Stimulated activated CD8-positive, alpha-beta memory T cell treated with anti-CD3 and anti-CD28 coated beads, Interleukin-7, amount 100 ng/mL, for 1 hour (primary cell): ENCODE measurements around the gene ORM1.
"Not testable (repeated sequence)": the region's sequence is repeated elsewhere in the genome, so short reads cannot be mapped to it uniquely, and the experiment has no call there.

Experiments used
- DNase-seq, 2 donors: peaks; one replicate each; pipeline ENCODE4 v3.0.0-alpha.2; 2020; ENCODE audit warnings: low read depth in 2 of 2

The ORM1 gene

DNA sequence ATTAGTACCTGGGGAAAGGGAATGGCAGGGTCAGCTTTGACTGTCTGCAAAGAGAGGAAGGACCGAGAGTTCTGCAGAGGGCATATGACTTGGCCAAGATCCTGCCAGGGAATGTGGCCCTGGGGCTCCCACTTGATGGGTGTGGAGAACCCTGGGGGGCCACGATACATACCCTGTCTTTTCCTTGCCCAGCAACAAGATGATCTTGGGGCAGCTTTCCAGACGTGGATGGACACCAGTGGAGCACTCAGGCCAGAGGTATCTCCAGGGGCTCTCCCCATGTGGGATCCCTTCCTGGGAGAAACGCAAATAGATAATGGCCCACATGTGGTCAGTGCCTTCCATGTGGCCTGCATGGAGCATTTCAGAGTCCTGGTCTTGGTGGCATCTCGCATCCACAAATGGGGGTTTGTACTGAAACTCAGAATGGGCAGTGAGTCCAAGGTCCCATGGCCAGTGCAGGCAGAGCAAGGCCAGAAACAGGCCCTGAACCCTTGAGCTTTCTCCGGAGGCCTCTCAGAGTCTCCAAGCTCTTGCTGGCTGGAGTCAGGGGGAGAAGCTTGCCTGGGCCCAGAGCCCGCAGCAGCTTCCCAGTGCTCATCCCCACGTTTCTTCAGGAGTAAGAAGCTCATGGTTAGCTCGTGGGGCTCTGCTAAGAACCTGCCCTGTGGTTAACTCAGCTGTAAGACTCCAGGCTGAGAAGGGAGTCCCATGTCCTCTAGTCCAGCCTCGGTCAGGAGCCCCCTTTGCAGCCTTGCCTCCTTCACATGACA lies 18.3 kb upstream of the ORM1 start:
- no peak for DNase-seq

DNA sequence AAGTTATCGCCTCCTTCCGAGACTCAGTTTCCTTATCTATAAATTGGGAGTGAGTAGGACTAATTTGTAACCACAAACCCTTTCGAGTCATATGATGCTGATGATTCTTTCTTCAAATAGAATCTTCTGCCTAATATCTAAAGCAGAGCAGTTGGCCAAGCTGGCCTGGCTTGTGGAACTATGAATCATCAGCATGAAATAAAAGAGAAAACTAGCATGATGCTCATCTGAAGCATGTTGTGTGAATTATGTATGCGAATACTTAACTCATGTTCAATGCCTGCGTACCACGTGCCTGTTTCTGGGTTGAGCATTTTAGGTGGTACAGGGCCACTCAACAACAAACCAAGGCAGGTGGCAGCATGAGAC lies 15.0 kb upstream of the ORM1 start:
- no peak for DNase-seq

DNA sequence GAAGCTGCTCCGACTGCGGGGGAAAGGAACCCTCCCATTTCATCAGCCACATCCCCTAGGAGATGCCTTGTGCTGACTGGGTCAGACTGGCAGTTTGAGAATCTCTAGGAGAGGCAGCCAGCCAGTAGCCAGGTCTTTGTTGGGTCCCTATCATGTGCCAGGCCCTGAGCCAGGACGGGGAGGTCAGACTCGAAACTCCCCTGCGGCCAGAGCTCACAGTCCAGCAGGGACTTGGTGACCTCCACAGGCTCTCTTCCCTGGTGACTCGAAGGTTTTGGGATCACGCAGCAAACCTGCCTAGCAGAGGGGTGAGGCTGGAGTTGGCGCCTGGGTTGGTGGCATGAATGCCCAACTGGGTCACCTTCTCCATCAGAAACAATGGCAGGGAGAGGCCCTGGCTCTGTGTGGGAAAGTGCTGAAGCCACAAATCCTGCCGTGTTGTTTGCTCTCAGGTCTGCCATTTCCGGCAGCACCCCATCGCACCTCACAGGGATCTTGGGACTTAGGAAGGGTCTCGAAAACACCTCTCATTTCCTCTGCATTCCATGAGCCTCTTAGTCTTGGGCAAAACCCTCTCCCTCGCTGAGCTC lies 14.4 kb upstream of the ORM1 start:
- no peak for DNase-seq

DNA sequence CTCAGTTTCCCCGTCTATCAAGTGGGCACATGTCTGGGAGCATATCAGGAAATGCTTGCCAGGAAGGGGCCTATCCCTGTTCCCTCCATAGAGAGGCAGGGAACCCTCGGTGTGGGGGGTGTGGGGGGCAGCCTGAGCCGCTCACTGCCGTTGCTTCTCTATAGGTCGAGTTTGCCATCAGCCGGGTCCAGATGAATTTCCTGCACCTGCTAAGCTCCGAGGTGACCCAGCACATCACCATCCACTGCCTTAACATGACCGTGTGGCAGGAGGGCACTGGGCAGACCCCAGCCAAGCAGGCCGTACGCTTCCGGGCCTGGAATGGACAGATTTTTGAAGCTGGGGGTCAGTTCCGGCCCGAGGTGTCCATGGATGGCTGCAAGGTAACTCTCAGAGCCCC lies 13.8 kb upstream of the ORM1 start:
- DNase-seq = no peak

DNA sequence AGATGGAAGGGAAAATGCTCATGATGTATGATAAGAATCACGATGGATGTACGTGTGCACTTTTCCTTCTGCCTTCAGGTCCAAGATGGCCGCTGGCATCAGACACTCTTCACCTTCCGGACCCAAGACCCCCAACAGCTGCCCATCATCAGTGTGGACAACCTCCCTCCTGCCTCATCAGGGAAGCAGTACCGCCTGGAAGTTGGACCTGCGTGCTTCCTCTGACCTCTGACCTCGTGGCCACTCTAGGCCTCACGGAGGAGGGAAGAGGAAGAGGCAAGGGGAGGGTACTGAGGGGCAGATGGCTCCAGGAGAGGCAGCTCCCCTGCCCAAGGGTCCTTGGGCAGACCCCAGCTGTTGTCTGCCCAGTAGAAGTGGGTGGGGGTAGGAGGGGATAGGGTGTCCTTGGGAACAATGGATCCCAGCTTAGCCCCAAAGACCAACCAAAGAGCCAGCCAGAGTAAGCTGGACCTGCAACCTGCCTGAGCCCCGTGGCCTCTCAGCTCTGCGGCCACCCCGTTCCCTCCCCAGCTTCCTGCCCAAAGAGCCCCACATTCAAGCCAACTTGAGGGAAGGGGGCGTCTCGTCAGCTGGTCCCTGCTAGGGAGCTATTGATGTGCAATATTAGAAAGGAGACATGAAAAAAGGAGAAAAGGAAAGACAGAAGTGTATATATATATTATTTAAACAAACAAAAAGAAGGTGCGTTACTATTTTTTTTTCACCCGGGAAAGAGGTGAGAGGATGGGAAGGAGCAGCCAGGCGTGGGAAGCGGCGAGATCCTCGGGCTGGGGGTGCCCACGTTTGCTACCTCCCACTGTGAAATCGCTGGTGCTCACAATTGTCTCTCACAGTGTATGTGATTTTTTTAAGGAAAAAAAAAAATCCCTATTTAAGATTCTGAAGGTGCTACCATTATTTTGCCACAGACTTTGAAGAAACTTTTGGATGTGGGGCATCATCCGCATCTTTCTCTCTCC lies 12.1 kb upstream of the ORM1 start:
- no peak for DNase-seq

DNA sequence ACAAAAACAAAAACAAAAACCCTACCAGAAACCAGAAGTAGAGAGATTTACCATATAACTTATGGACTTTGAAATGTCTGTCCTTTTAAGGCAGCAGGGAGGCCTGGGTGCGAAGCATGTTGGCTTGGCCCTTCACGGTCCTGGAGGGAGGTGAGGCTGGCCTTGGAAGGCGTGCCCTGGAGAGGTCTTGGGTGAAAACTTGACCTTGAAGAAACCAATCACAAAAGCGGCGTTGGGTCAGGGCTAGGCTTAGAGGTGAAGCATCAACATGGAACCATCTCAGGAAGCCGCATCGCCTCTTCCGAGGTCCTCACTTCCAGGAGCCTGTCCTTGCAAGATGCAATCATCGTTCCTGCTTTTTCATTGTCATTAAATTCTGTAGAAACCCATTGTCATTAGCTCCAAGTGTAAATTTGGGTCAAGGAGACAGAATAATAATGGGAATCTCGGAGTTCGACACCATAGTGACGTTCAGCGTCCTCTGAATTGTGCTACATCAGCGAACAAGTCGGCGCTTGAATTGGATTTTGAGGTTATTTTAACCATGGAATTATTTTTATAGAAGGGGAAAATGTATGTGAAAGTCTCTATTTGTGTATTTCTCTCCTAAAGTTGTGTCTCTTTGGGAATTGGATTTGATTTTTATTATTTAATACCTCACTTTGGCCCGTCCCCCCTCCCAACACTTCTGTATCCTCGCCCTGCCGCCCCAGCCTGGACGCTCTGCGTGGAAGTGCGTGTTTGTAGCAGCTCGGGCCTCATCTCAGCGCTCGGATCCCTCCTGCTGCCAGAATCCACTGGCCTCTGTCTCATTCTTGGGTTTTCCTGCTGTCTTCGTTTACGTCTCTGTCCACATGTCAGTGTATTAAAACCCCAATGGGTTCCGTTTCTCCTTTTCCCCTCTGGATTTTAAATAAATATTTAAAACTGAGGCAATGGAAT lies 11.1 kb upstream of the ORM1 start:
- no peak for DNase-seq

DNA sequence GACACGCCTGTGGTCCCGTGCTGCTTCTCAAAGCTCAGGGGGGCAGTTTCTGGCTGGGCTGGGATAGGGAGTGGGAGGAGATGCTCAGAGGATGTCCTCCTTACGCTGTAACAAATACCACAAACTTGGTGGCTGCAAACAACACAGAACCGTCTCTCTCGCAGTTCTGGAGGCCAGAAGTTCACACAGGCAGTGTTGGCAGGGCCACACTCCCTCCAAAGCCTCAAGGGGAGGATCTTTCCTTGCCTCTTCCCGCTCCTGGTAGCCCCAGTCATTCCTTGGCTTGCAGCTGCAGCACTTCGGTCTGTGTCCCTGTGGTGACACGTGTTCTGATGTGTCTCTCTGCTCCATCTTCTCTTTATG lies 10.4 kb upstream of the ORM1 start:
- DNase-seq = no peak

DNA sequence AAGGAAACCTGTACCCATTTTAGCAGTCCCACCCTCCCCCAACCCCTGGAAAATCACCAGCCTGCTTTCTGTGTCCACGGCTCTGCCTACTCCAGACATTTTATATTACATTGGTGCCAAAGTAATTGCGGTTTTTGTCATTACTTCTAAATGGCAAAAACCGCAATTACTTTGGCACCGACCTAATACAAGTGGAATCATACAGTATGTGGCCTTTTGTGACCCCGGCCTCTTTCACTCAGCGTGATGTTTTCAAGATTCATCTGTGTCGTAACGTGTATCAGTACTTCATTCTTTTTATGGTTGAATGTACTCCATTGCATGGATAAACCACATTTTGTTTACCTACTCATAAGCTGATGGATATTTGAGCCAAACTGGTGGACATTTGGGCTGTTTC lies 9.7 kb upstream of the ORM1 start:
- no peak for DNase-seq

DNA sequence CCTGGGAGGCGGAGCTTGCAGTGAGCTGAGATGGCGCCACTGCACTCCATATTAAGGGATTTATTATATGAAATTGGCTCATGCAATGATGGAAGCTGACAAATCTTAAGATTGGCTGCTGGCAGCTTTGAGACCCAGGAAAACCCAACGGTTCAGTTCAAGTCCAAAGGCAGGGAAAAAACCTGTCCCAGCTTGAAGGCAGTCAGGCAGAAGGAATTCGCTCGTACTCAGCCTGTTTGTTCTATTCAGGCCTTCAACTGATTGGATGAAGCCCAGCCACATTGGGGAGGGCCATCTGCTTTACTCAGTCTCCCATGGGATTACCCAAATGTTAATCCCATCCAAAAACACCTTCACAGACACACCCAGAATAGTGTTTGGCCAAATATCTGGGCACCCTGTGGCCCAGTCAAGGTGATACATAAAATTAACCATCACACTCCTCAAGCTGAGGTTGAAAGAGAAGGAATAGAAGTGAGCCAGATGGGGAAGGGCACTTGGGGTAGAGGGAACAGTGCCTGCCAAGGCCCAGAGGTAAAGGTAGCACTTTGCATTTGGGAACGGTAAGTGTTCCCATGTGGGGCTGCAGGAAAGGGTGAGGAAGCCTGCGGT lies 8.5 kb upstream of the ORM1 start:
- no peak for DNase-seq

DNA sequence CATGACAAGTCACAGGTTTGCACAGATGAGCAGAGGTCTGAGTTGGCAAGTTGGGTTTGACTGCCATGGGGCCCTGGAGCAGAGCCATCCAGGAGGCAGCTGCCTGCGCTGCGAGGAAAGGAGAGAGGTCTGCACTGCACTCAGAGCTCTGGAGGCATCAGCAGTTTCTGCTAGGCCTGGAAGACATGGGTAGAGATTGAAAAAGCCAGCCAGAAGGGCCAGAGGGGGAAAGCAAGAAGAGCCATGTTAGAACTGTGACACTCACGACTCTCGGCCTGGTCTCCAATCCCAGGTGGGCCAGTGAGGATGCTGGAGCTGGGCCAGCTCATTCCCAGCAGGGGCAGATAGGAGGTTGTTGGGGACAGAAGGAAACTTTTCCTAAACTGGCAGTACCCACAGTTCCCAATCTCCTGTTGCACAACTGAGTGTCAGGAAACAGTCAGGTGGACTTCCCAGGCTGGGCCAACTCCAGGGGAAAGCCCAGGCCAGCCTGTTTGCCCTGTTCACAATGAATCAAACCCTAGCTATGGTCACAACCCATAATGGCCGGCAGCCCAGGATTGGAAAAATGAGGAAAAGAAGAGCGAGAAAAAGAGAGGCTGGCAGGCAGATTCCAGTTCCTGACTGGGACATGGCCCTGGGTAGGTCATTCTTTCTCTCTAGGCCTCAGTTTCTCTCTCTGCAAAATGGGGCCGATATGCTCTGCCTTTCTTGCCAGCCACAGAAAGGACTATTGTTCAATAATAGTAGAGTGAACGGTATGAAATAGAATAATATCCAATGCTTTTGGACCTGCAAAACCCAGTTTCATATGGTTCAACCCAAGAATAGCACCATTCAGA lies 7.8 kb upstream of the ORM1 start:
- no peak for DNase-seq

DNA sequence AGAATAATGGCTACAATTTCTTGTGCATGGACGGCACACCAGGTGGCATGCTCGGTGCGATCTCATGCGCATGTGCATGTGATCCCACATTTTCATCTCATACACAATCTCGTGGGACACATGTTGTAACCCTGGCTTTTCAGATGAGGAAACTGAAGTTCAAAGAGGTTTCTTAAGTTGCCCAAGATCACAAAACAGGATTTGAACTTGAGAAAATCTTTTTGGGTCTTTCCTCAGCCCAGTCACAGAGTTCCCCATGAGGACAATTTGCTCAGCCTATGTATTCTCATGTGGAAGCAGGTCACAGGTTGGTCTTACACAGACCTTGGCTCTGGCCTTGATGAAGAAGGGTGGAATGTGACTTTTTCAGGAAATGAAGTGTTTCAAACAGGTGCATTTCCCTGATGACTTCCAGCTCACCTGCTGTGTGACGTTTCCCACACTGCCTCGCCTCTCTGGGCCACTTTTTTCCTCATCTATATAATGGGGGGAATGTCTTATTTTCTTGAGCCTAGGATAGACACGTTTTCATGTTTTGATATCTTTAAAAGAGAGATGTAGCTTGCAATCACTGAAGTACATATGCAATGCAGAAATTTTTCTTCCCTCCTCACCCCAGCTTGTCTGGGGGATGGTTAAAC lies 7.1 kb upstream of the ORM1 start:
- DNase-seq = no peak

DNA sequence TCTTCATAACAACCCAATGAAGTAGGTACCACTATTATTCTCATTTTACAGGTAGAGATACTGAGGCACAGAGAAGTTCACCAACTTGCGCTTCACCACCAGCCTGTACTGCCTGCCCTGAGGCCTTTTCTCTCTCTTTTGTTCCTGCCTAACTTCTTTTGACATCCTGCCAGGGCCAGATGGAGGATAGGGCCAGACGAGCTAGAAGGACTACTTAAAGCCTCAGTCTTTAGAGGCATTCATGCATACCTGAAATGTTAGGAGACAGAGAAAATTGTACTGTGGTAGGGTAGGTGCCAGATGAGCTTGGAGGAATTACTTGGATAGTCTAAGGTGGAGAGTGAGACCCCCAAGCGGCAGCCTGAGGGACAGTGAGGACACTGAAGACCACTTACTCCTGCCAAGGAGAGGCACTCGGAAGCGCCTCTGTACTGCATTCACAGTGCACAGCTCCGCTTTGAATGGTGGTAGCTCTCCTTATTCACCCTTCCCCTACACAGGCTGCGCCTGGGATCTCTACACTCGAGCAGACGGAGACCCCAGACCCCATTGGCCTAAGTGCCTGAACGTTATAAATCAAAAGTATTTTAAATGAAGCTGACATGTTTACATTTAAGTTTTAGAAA lies 6.2 kb upstream of the ORM1 start:
- no peak for DNase-seq

DNA sequence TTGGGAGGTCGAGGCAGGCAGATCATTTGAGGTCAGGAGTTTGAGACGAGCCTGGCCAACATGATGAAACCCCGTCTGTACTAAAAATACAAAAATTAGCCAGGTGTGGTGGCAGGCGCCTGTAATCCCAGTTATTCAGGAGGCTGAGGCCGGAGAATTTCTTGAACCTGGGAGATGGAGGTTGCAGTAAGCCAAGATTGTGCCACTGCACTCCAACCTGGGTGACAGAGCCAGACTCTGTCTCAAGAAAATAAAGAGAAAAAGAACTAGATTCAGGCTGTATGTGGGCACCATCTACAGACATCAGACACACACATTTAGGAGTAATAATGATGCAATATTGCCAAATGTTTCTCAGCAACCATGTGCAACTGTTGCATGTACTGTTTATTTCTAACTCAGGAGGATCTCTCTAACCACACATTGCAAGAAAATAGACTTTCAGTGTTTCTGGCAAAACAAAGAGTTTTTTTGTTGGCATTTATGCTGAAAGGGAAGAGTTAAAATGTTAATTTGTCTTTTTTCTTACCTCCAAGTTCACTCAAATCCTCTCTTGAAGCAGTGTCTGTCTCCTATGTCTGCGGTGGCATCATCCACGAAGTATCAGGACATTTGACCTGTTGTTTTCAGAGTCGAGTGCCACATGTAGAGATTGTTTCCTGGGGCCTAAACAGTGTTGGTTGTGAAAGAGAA lies 5.1 kb upstream of the ORM1 start:
- no peak for DNase-seq

DNA sequence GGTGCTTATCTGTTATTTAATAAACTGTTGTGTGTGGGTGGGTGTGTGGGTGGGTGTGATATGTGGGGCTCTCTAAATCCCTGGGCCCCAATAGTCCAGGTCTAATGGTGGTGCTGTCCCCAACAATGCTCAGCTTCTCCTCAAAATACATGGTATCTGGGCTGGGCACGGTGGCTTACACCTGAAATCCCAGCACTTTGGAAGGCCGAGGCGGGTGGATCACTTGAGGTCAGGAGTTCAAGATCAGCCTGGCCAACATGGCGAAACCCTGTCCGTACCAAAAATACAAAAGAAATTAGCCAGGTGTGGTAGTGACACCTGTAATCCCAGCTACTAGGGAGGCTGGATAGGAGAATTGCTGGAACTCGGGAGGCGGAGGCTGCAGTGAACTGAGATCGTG lies 4.5 kb upstream of the ORM1 start:
- no peak for DNase-seq

DNA sequence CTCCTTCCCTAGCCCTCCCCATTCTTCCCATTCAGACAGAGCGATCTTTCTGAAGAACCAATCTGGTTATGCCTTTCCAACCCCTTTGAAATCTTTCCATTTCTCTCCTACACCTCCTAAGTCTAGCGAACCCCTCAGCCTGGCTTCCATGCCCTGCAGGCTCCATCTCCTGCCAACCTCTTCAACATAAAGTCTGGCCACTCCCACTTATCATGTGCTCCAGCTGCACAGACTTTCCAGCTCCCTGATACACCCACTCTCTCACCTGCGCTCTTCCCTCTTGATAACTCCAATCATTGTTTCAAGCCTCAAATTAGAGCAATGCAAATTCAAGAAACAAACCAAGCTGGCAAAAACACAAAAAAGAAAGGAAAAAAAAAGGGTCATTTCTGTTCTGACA lies 3.8 kb upstream of the ORM1 start:
- no peak for DNase-seq

DNA sequence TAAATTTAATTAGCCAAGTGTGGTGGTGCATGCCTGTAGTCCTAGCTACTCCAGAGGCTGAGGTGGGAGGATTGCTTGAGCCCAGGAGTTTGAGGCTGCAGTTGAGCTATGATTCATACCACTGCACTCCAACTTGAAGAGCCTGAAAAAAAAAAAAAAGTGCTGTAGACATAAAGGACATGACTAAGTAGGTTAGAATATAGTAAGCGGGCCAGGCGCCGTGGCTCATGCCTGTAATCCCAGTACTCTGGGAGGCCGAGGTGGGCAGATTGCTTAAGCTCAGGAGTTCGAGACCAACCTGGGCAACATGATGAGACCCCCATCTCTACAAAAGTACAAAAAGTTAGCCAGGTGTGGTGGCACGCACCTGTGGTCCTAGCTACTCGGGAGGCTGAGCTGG lies 2.2 kb upstream of the ORM1 start:
- not testable (repeated sequence) for DNase-seq

DNA sequence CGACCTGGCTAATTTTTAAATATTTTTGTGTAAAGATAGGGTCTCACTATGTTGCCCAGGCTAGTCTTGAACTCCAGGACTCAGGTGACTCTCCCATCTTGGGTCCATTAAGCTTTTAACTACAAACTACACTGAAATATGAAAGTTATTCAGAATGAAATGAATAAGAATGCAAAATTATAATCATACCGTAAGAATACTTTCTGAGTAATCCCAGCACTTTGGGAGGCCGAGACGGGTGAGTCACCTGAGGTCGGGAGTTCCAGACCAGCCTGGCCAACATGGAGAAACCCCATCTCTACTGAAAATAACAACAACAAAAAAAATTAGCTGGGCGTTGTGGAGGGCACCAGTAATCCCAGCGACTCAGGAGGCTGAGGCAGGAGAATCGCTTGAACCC lies 1.1 kb upstream of the ORM1 start:
- DNase-seq = no peak

DNA sequence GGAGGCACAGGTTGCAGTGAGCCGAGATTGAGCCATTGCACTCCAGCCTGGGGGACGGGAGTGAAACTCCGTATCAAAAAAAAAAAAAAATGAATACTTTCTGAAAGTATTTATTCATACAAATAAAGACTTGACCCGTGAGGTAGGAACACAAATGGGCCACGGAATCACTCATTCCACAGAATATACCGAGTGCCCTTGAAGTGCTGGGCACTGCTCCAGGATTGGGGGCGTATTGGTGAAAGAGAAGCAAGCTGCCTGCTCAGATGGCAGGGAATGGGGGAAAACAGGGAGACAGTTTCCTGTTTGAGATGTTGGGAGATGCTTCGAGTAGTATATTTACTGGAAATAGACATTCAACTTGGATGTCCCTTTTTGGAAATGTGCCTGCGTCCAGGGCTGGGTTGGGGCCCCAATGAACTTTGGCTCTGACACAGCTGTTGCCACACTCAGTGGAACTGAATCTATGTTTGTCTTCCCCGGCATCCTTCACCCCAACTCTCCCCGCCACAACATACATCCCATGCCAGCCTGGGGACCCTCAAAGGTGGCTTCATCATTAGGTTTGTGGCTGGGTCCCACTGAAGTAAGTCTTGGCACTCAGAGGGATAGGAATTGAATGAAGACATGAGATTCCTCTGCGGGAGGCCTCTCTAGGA lies 609 bp upstream of the ORM1 start:
- not testable (repeated sequence) for DNase-seq
